T-helper 17 cell (primary cell): ENCODE results near the gene DUOXA1. TPM values are rescaled to one million over a fixed set of nuclear protein-coding genes. Genes with fewer than 3 reads are reported as not detected.
"Not testable (repeated sequence)": the region's sequence is repeated elsewhere in the genome, so short reads cannot be mapped to it uniquely, and the experiment has no call there.

Source experiments
- ATAC-seq: fragments of 150-1000 bp; cut with Tn5 transposase; 2 replicates; pipeline ENCODE4 v1.10.0; 2021; ENCODE audit warnings: mild to moderate bottlenecking, moderate library complexity
- DNase-seq, 3 donors: peaks; one replicate each; pipeline versions ENCODE4 v3.0.0 to v3.0.0-alpha.2; 2020 to 2021
- H3K9me3 ChIP-seq: one replicate; pipeline ENCODE4 v1.7.0; 2013; ENCODE audit warnings: low read length, mild to moderate bottlenecking; ENCODE audit not compliant: control insufficient read depth, poor library complexity, severe bottlenecking
- H3K27ac Mint-ChIP-seq: one replicate; pipeline ENCODE4 v1.8.0; 2022; ENCODE audit warnings: mild to moderate bottlenecking, moderate library complexity, mixed read lengths
- H3K27me3 Mint-ChIP-seq: one replicate; pipeline ENCODE4 v1.8.0; 2022; ENCODE audit warnings: mixed read lengths
- H3K36me3 Mint-ChIP-seq: one replicate; pipeline ENCODE4 v1.8.0; 2022; ENCODE audit warnings: low read depth, mixed read lengths
- H3K4me1 Mint-ChIP-seq: one replicate; pipeline ENCODE4 v1.8.0; 2022; ENCODE audit warnings: mild to moderate bottlenecking, mixed read lengths
- H3K4me3 Mint-ChIP-seq: one replicate; pipeline ENCODE4 v1.8.0; 2022; ENCODE audit warnings: mild to moderate bottlenecking, moderate library complexity, mixed read lengths
- total RNA-seq, 4 donors: library from RNA in 2 of 4; stranded (reverse) in 2 of 4; gene quantifications; one replicate each; pipeline ENCODE4 v1.2.3 and lab custom pipeline; 2022 to 2026

Gene DUOXA1
- total RNA-seq, 2 donors from 2014 or later, result 0.57 TPM; not detected in 1

DNA sequence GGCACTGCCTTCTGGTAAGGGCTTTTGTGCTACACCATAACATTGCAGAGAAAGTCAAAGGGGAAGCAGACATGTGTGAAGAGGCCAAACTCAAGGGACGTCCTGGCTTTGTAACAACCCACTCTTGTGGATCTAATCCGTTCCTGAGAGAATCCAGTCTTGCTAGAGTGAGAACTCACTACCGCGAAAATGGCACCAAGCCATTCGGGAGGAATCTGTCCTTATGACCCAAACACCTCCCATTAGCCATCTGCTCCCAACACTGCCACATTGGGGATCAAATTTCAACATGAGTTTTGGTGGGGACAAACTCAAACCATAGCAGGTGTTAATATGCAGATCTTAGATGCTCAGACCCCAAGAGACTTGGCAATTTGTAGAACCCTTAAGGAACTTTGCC, 50.5 kb downstream of the DUOXA1 start:
- ATAC-seq, H3K4me3 Mint-ChIP-seq, H3K9me3 ChIP-seq, H3K36me3 Mint-ChIP-seq, H3K4me1 Mint-ChIP-seq, DNase-seq, H3K27ac Mint-ChIP-seq: not testable (repeated sequence)
- peaks cover 12% of the 10 kb centered on the region for H3K27me3 Mint-ChIP-seq

DNA sequence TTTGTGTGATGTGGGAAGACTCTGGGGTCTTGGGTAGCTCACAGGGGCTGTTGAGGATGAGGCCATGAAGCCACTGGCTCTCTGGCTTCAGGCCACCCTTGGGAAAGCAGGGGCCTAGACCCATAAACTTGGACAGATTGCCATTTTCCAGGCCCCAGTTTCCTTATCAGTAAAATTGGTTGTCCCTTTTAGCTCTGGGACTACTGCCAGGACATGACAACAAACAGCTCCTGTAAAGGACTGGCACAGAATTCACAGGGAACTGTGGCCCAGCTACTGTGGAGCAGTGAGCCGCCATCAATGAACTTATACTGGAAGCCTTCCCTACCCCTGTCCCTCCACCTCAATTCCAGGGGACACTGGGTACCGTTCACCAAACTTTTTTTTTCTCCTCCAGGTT, 52.3 kb downstream of the DUOXA1 start:
- not testable (repeated sequence) for DNase-seq, H3K4me3 Mint-ChIP-seq, ATAC-seq, H3K27ac Mint-ChIP-seq, H3K36me3 Mint-ChIP-seq, H3K4me1 Mint-ChIP-seq, H3K27me3 Mint-ChIP-seq, H3K9me3 ChIP-seq

DNA sequence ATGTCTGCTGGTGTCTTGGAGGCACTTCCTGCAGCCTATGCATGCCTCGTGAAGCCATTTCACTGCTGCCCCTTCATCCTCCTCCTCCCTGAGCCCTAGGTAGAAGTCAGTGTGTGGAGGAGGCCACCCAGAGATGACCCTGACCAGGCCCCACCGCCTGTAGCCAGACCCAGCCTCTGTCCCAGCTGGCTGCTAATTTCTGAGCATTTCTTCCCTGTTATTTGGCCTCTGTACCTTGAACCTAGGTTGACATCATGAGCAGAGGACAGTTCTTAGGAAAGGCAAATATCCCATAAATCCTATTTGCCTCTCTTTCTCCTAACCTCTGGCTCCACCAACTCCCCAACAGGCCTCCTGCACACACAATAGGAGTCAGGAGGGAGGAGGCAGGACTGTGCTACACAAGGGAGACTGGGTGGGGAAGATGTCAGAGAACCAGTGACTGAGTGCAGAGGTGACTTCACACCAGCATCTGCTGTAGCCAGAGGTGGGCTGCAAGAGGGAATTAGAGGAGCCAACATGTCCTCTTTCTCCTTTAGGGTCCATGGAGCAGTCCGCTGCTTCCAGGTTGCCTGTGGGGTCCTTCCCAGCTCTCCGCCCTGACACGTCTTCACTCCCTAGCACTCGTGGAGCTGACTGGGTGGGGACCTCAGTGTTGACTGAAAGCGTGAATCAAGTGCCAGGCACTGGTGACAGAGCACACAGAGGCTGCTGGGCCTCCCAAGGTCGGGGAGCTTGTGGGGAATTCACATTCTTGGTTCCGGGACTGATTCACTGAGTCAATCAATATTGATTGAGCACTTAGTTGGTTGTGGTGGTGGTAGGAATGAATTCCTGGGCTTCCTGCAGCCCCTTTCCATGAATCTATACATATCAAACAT, 54.0 kb downstream of the DUOXA1 start:
- H3K4me3 Mint-ChIP-seq, H3K27ac Mint-ChIP-seq, H3K27me3 Mint-ChIP-seq, H3K36me3 Mint-ChIP-seq, H3K9me3 ChIP-seq, DNase-seq, H3K4me1 Mint-ChIP-seq, ATAC-seq: not testable (repeated sequence)

DNA sequence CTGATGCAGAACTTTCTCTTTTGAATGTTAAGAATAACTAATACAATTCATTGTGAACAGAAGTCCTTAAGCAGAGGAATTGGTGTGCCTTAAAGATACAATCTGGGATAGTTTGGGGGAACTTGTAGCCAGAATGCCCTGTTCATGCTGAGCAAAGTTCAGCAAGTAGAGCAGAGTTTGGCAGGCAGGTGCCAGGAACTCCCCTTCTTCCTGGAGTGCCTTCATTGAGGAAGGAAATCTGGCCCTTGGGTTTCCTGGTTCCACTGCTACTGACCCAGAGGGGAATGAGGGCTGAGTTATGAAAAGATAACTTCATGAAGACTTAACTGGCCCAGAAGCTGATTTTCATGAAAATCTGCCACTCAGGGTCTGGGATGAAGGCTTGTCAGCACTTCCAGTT, 56.1 kb downstream of the DUOXA1 start:
- not testable (repeated sequence) for H3K27me3 Mint-ChIP-seq, H3K27ac Mint-ChIP-seq, H3K4me3 Mint-ChIP-seq, DNase-seq, ATAC-seq, H3K4me1 Mint-ChIP-seq, H3K9me3 ChIP-seq, H3K36me3 Mint-ChIP-seq

DNA sequence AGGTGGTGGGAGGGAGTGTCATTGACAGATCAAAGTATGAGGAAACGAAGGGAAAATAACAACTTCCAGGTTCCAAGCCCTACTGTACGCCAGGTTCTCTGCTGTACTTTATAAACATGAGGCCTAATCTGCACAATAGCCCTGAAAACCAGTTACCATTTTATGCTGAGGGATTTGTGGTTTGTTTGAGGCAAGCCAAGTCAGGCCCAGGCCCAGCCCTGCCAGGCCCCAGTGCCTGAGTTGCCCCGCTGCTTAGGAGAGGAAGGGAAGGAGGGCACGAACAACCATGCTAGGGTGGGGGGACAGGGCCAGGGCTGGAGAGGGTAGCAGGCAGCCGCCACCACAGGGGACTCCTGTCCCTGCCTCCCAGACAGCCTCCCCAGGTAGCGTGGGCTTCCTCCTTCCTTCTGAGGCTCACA, 59.7 kb downstream of the DUOXA1 start:
- H3K27ac Mint-ChIP-seq, H3K36me3 Mint-ChIP-seq: not testable (repeated sequence)

More for the DNA sequence above, 59.7 kb downstream of the DUOXA1 start:
- not testable (repeated sequence) for ATAC-seq, H3K4me1 Mint-ChIP-seq, H3K27me3 Mint-ChIP-seq, H3K4me3 Mint-ChIP-seq, H3K9me3 ChIP-seq, DNase-seq

Other genes with a start within 250 kb of the DUOXA1 start
- gene TERB2, start 173.2 kb downstream of the DUOXA1 start, total RNA-seq, result not detected
- gene SORD, start 106.7 kb downstream of the DUOXA1 start, total RNA-seq, result 1 to 10 TPM; 2.1 to 3.7 TPM
- gene DUOX2, start 15.7 kb downstream of the DUOXA1 start, total RNA-seq, result under 1 TPM in 1 of 2 donors, not detected in 1; 0.27 TPM
- not detected for gene DUOXA2, start 15.6 kb downstream of the DUOXA1 start, total RNA-seq
- gene DUOX1, start 115 bp upstream of the DUOXA1 start, total RNA-seq, result under 1 TPM in 1 of 2 donors, not detected in 1; 0.42 TPM
- gene SHF, start 58.1 kb upstream of the DUOXA1 start, total RNA-seq, result 1 to 10 TPM; 2.0 to 2.8 TPM
- gene SLC28A2, start 122.4 kb upstream of the DUOXA1 start, total RNA-seq, result not detected
- gene GATM, start 248.7 kb upstream of the DUOXA1 start, total RNA-seq, result under 1 TPM in 1 of 2 donors, not detected in 1; 0.32 TPM